NCI-H2107 (cell line): ENCODE measurements around the gene FGD4.
"Not testable (repeated sequence)": the region's sequence is repeated elsewhere in the genome, so short reads cannot be mapped to it uniquely, and the experiment has no call there.

Experiments
- DNase-seq: peaks from one replicate; lab custom pipeline; 2025; lab: John Stamatoyannopoulos, UW

Gene FGD4

DNA sequence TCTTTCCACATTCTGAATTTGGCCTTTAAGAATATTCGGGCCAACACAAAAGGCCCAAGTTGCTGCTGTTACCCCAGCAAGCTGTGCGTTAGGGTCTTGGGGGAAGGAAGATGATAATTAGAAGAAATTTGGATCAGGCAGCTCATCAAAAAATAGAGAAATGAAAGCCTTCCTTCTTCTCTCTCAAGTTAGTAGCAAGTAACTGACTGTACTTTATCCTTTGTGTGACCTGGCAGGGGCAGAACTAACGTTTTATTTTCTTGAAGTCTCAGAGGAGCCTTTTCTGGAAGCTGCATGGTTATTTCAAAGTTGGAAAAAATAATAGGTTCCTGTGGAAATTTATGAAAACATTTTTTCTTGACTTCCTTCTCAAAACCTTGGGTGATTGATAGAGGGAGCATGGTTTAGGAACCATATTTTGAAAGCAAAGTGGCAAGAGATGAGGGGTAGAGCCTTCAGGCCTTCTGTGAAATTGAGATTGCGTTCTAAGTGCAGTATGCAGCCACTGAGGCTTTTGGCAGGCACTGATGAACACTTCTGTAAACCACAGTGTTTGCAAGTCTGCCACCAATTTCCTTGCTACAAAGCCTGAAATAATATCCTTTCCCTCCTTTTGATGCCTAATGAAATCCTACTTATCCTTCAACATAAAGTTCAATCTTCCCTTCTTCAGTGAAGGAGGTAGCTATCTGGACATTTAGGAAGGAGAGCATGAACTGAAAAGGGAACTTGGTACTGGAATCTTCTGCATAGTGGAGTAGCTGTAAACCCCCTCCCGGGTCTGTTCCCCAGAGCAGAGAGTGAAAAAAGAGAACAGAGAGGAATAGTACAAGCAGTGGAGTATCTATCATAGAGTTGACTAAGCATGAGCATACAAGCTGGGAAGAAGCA is 123.2 kb downstream of the FGD4 start:
- no peak for DNase-seq

GRCh38 chr12:32525802-32526201 is 126.4 kb downstream of the FGD4 start:
- DNase-seq = not testable (repeated sequence)

DNA sequence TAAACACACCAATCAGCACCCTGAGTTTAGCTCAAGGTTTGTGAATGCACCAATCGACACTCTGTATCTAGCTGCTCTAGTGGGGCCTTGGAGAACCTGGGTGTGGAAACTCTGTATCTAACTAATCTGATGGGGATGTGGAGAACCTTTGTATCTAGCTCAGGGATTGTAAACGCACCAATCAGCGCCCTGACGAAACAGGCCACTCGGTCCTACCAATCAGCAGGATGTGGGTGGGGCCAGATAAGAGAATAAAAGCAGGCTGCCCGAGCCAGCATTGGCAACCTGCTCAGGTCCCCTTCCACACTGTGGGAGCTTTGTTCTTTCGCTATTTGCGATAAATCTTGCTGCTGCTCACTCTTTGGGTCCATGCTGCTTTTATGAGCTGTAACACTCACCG is 127.0 kb downstream of the FGD4 start:
- not testable (repeated sequence) for DNase-seq

DNA sequence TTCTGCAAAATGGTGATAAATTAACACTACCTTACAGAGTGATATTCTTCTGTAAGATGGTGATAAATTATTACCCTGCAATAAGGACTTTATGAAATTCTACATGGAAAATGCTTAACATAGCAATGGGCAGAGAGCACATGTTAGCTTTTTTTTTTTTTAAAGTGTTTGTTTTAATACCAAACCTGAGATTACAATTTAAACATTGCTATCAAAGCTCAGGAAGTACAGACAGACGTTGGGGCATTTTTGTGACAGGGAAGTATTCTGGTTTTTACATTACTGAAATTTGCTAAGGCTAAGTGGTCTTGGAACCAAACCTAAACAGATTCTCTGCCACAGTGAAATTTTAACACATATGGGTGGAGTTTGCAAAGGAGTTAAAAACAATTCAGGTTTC is 133.1 kb downstream of the FGD4 start:
- no peak for DNase-seq

- DNase-seq = no peak
Observed at GRCh38 chr12:32532951-32533350, 133.6 kb downstream of the FGD4 start.

- not testable (repeated sequence) for DNase-seq
Observed at GRCh38 chr12:32533506-32533905, 134.1 kb downstream of the FGD4 start.

GRCh38 chr12:32533971-32534590 is 134.7 kb downstream of the FGD4 start:
- DNase-seq = no peak

- no peak for DNase-seq
Observed at GRCh38 chr12:32534698-32535097, 135.3 kb downstream of the FGD4 start.

GRCh38 chr12:32535288-32535999 is 136.1 kb downstream of the FGD4 start:
- DNase-seq = peak; percentile 57

GRCh38 chr12:32536000-32536345 is 136.6 kb downstream of the FGD4 start:
- DNase-seq = no peak

DNA sequence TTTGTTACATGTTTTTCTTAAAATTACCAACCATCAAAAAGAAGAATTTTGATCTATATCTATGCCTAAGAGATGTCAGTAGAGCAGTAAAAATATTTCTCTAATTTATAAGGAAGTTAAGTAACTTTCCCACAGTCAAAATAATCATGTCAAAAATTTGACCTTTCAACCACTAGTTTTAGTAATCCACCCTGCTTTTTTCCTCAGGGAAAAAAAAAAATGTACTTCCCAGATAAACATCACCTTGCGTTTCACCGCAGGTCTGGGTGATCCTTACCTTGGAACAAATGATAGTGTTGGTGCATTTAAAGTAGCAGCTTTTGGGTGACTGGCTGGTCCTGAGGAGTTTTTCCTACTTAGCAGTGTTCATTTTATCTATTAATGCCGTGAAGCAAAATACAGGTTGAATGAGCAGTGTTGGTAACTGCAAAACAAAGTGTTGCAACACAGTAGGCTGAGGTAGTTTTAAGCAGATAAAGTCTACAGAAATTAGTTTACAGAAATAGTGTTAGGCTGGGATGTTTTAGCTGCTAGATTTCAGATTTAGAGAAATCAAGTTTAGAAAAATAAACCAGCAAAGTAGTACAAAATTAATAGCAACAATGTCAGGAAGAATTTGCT is 142.5 kb downstream of the FGD4 start:
- DNase-seq = no peak

DNA sequence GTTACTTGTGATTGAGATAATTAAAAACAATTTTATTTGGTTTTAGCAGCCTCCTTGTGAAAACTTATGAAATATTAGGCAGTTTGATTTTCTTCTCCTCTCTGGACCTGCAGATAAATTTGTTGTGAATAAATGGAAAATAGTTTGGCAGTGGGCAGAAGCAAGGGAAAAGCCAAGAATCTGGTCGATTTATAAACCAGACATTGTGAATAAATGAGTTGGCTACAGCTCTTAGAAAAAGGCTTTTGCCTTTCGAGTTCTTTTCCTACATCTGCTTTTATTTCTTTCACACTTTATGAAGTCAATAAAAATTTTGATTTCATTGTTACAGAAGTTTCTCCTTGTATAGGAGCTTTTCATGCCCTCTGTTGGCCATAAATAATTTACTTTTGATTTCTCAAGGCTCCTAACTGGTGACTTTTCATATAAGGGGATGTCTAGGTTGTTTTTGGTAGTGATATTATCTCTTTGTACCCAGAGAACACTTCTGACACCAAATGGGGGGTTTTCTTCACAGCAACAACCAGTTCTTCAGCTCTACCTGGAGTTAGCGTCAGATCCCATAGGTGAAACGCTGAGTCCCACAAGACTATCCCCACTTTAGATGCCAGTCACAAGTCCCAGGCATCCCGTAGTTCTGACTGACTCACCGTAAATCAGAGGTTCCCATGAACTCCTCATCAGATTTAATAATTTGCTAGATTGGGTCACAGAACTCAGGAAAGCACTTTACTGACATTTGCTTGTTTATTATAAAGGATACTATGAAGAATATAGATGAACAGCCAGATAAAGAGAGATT is 143.3 kb downstream of the FGD4 start:
- DNase-seq = no peak

- DNase-seq = no peak
Observed at GRCh38 chr12:32544893-32545292, 145.5 kb downstream of the FGD4 start.

- no peak for DNase-seq
Observed at GRCh38 chr12:32545413-32545980, 146.1 kb downstream of the FGD4 start.

- no peak for DNase-seq
Observed at GRCh38 chr12:32546272-32546671, 146.9 kb downstream of the FGD4 start.

GRCh38 chr12:32548691-32549281 is 149.4 kb downstream of the FGD4 start:
- no peak for DNase-seq

DNA sequence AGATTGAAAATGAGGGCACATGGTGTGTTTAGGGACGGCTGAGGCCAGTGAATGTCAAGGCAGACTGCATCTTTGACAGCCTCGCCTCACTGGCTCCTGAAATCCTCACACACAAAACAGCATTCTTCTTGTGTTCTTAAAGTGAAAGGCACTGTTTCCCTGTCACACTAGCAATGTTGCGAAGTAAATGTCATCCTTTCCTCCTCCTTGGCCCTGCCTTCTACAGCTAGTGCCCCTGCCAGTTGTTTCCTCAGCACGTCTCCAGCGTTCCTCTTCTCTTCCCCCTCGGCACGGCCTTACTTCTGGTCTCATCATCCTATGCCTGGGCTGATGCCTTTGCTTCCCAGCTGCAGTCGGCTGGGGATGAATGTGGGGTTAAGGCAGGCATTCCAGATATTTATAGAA is 150.3 kb downstream of the FGD4 start:
- DNase-seq = no peak

DNA sequence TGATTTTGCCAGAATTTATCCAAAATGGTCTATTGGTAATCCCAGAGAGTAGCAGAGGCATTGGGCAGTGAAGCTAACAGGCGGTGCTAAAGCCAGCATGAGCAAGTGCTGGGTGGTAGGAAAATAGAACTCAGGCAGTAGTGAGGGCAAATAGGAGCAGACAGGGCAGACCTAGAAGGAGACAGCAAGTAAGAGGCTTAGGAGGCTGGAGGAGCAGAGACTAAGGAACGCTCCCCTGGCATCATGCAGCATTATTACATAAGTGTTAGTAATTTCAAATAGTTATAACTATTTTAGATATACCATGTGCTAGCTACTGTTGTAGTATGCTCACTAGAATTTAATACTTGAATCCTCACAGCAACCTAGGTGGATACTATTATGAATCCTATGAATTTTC is 151.7 kb downstream of the FGD4 start:
- DNase-seq = no peak

DNA sequence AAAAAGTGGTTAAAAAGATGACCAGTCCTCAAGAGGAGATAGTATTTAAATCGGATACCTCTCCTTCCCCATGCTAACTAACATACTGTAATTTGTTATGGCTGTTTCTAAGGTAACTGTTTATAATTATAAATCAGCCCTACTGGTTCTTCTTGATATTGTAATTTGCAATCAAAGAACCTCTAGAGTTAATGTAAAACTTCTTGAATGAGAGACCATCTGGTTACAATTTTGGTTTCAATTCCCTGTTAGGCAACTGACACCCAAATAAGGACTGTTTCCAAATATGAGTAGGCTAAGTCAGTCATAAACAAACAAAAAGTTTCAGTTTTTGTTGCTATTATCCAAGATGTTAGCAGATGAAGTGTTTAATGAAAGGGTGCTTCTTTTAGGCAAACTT is 159.5 kb downstream of the FGD4 start:
- no peak for DNase-seq

GRCh38 chr12:32559434-32559833 is 160.1 kb downstream of the FGD4 start:
- no peak for DNase-seq

DNA sequence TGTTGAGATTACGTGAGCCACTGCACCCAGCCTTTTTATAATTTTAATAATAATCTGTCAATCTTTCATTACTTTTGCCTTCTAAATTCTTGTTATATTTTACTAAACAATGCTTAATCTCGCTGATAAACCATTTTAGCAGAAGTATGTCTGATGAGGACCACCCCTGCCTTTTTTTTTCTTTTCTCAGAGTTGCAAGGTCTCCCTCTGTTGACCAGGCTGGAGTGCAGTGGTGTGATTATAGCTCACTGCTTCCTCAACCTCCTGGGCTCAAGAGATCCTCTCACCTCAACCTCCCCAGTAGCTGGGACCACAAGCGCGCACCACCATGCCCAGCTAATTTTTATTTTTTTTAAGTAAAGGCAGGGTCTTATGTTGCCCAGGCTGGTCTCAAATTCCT is 161.2 kb downstream of the FGD4 start:
- DNase-seq = no peak
